GM19238 (cell line): ENCODE data around the gene CRB1.

Experiments used
- DNase-seq: peaks from one replicate; pipeline ENCODE4 v3.0.0; 2011; ENCODE audit warnings: low spot score; ENCODE audit not compliant: insufficient read length

CRB1 gene

GRCh38 chr1:197268012-197268411 is at the start of gene CRB1:
TSS of gene CRB1 (plus strand) at chr1:197268252. CDS start at chr1:197268413, 161 bp downstream.
- DNase-seq: no peak

- DNase-seq: no peak
These were observed 49.2 kb upstream of the CRB1 start for GRCh38 chr1:197218857-197219256.

GRCh38 chr1:197222025-197222685 is 45.9 kb upstream of the CRB1 start:
- DNase-seq: no peak

- DNase-seq: no peak
These were observed 45.3 kb upstream of the CRB1 start for GRCh38 chr1:197222780-197223179.

- DNase-seq: no peak
These were observed 43.9 kb upstream of the CRB1 start for GRCh38 chr1:197224160-197224559.

- DNase-seq: no peak
These were observed 42.4 kb upstream of the CRB1 start for GRCh38 chr1:197225611-197226010.

- DNase-seq: no peak
These were observed 33.5 kb upstream of the CRB1 start for GRCh38 chr1:197234581-197234980.

- DNase-seq: no peak
These were observed 32.7 kb upstream of the CRB1 start for GRCh38 chr1:197235355-197235754.

- DNase-seq: no peak
These were observed 20.6 kb upstream of the CRB1 start for GRCh38 chr1:197247465-197247864.

- DNase-seq: no peak
These were observed 18.7 kb upstream of the CRB1 start for GRCh38 chr1:197249324-197249723.

GRCh38 chr1:197250616-197251015 is 17.4 kb upstream of the CRB1 start:
- DNase-seq: no peak

GRCh38 chr1:197252973-197253372 is 15.1 kb upstream of the CRB1 start:
- no peak for DNase-seq

GRCh38 chr1:197254866-197255265 is 13.2 kb upstream of the CRB1 start:
- no peak for DNase-seq

- no peak for DNase-seq
These were observed 3.0 kb upstream of the CRB1 start for GRCh38 chr1:197264936-197265567.

- no peak for DNase-seq
These were observed 1.0 kb downstream of the CRB1 start for GRCh38 chr1:197269053-197269452.

- no peak for DNase-seq
These were observed 4.7 kb downstream of the CRB1 start for GRCh38 chr1:197272791-197273190.

GRCh38 chr1:197277166-197277565 is 9.1 kb downstream of the CRB1 start:
- no peak for DNase-seq

GRCh38 chr1:197284325-197284724 is 16.3 kb downstream of the CRB1 start:
- DNase-seq: no peak

GRCh38 chr1:197284966-197285365 is 16.9 kb downstream of the CRB1 start:
- no peak for DNase-seq

- no peak for DNase-seq
These were observed 17.6 kb downstream of the CRB1 start for GRCh38 chr1:197285526-197286205.

GRCh38 chr1:197286634-197287033 is 18.6 kb downstream of the CRB1 start:
- no peak for DNase-seq

- DNase-seq: no peak
These were observed 19.8 kb downstream of the CRB1 start for GRCh38 chr1:197287863-197288262.

GRCh38 chr1:197302775-197303174 is 34.7 kb downstream of the CRB1 start:
- DNase-seq: no peak
